Esophagus squamous epithelium (tissue), 4 donors: ENCODE data around the gene KIAA0753.

ENCODE experiments used
- CTCF ChIP-seq, 6 experiments: fragments of 450-650 bp in 4 of 6; fragments of 200-600 bp in 2 of 6; sonication (generic) in 2 of 6; IDR thresholded peaks; one replicate each; pipeline ENCODE4 v1.5.1; 2016 to 2019; ENCODE audit warnings: antibody characterized with exemption in 6 of 6, mild to moderate bottlenecking in 4 of 6, moderate library complexity in 4 of 6
- POLR2A ChIP-seq, 4 donors: fragments of 450-650 bp; IDR thresholded peaks; one replicate each; pipeline ENCODE4 v1.6.1; 2017; ENCODE audit warnings: antibody characterized with exemption in 4 of 4, mild to moderate bottlenecking in 4 of 4, moderate library complexity in 3 of 4

GRCh38 chr17:6660805-6661463 is 20.4 kb upstream of the KIAA0753 start:
- TF ChIP-seq CTCF (IDR thresholded peaks at IDR 0.05), result no peak
- TF ChIP-seq POLR2A (IDR thresholded peaks at IDR 0.05), result no peak
